Activated CD4-positive, alpha-beta T cell treated with anti-CD3 and anti-CD28 coated beads, Interleukin-2, amount 50 U/mL, for 16 hours (primary cell): Measurements from ENCODE around the gene CACNG6.
"Not testable (repeated sequence)": the region's sequence is repeated elsewhere in the genome, so short reads cannot be mapped to it uniquely, and the experiment has no call there.

Experiments
- DNase-seq: peaks from one replicate; pipeline ENCODE4 v3.0.0-alpha.2; 2020

CACNG6 gene, protein sequence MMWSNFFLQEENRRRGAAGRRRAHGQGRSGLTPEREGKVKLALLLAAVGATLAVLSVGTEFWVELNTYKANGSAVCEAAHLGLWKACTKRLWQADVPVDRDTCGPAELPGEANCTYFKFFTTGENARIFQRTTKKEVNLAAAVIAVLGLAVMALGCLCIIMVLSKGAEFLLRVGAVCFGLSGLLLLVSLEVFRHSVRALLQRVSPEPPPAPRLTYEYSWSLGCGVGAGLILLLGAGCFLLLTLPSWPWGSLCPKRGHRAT

DNA sequence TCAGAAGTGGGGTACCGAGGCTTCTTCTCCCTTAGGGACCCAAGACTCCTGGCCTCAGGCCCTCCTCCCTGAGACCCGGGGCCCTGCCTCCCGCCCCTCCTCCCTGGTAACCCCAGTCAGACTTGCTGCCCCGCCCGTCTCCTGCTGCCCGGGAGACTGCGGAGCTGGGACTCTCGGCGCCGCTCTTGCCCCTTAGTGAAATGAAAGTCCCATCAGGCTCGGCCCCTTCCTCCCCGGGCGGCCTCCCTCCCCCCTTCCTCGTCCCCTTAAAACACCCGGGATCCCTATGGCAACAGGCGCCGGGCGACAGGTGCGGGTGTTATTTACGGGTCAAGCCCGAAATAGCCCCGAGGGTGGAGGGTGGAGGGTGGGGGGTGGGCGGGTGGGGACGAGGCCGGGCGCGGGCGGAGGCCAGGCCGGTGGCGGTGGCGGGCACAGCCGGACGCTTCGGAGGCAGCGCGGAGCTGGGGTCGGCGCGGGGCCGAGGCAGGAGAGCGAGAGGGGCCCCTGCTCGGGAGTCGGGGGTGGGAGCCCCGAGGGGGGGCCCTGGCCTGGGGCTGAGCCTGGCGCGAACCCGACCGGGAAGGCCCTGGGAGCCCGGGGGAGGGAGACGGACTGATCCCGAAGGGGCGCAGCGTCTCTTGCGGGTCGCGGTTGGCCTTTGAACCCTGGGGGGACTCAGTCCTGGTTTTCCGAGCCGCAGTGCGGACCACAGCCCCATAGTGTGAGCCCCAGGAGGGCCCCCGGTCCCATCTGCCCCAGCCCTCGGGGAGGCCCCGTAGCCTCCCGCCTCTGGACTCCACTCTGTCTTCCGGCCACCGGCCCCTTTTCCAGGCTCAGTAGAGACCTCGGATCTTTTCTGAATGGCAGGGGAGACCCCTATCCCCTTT lies at the start of gene CACNG6:
CACNG6 (plus strand) TSS at position 414 of the 890 bp plus-strand sequence. CDS start 1,241 bp downstream, outside the sequence.
- no peak for DNase-seq

DNA sequence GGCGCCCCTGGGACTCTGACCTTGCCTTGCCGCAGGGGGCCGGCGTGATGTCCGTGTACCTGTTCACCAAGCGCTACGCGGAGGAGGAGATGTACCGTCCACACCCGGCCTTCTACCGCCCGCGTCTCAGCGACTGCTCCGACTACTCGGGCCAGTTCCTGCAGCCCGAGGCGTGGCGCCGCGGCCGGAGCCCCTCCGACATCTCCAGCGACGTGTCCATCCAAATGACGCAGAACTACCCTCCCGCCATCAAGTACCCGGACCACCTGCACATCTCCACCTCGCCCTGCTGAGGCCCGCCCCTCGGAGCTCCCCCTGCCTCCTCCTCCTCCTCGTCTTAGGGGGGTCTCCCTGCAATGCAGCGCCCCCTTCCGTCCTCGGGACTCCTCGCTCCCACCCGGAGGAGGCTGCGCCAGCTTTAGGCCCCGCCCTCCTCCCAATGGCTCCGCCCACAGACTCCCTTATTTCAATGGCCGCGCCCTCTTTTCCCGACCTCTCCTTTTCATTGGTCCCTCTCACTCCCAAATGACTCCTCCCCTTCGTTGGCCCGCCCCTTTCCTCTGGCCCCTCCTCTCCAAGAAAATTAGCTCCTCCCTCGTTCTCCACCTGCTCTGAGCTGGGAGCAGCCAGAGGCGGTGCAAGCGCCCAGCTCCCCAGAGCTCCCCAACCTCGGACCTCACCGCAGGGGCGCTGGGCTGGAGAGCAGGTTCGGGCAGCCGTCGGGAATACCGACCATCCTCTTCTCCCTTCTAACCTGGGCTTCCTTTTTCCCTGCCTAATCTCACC lies 49.2 kb upstream of the CACNG6 start:
- DNase-seq: no peak

DNA sequence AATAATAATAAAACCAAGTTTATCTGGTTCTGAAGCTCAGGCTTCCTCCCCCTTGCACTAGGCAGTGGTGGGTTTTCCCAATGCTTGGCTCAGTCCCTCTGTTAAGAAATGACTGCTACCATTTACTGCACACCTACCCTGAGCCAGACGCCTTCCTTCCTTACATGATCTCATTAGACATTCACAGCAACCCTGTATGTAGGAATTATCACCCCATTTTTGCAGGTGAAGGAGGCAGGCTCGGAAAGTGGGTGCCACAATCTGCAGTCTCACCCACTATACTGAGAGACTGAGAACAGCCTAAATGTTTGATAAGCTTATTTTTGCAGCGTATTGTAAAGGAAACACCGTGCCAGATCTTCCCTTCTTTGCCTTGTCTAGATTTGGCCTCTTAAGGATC lies 47.0 kb upstream of the CACNG6 start:
- DNase-seq: no peak

DNA sequence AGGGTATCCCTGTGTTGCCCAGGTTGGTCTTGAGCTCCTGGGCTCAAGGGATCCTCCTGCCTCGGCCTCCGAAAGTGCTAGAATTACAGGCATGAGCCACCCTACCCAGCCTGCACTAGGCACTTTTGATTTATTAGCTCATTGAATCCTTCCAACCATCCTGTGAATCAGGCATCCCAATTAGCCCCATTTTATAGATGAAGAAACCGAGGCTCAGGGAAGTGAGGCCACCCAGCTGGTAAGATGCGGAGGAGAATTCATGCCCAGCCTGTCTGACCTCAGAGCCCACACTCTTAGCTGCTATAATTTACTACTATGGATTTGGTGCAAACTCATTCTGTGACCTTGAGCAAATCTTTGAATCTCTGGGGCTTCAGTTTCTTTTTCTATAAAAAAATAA lies 46.5 kb upstream of the CACNG6 start:
- DNase-seq: no peak

DNA sequence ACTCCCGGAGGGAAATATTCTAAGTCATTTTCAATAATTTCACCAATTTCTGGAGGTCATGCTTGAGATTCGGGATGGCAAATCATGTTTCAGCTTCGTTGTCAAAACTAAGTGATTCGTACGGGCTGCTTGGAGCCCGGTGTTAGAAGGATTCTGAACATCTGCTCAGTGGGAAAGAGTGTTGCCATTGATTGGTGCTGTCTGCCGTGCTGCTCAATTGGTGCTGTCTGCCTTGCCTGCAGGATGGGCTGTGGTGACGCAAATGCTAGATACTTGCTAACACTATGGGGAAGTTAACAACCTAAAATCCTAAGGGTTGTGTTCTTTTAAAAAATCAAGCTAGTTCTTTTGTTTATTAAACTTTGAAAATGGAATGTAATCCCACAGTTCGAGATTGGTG lies 46.0 kb upstream of the CACNG6 start:
- no peak for DNase-seq

DNA sequence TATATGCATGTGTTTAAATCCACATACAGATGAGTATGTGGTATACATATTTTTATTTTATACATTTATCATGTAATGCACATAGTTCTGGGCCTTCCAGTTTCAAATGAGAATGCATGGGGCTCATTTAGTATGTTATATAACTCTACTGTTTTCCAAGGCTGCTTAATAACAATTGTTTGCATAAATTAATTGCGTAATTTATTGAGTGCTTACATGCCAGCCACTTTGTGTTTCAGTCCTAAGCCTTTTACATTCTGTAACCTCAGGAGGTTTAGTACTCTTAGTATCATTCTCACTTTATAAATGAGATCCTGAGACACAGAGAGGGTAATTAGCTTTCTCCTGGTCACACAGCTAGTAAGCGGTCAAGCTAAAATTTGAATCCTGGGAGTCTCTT lies 45.4 kb upstream of the CACNG6 start:
- DNase-seq: no peak

DNA sequence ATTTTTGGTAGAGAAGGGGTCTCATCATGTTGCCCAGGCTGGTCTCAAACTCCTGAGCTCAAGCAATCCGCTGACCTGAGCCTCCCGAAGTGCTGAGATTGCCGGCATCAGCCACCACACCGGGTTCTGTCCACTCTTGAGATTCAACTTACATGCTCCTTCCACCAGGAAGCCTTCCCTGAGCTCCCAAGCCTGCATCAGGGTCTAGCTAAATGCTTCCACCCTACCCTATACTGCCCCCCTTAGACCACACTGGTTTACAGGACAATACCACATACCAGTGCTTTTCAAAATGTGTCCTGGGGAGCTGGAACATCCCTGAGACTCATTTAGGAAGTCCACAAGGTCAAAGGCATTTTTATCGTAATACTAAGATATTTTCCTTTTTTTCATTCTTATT lies 43.8 kb upstream of the CACNG6 start:
- no peak for DNase-seq

DNA sequence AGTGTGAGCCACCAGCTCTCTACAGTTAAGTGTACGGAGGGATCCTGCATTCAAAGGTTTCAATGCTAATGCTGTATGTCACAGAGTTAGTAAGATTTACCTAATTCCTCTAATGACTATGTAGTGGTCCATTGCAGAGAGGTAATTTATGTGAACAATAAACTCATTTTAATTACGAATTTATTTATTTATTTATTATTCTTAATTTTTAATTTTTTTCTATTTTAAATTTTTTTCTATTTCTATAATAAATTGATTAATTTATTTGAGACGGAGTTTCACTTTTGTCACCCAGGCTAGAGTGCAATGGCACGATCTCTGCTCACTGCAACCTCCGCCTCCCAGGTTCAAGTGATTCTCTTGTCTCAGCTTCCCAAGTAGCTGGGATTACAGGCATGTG lies 42.8 kb upstream of the CACNG6 start:
- not testable (repeated sequence) for DNase-seq

DNA sequence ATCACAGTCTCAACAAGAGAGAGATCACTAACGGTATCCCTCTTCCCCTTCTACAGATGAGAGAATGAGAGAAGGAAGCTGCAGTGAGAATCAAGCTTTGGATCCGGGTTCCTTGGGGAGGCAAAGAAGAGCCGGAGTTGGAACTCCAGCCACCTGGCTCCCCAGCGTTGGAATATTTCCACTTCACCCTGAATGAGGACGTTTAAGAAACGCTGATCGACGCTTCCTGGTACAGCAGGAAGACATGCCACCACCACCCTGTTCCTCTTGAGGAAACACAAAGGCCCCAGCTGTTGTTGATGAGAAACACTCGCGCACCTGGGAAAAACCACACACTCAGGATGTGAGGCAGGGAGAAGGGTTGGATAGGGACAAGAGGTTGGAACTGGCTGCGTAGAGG lies 40.0 kb upstream of the CACNG6 start:
- no peak for DNase-seq

DNA sequence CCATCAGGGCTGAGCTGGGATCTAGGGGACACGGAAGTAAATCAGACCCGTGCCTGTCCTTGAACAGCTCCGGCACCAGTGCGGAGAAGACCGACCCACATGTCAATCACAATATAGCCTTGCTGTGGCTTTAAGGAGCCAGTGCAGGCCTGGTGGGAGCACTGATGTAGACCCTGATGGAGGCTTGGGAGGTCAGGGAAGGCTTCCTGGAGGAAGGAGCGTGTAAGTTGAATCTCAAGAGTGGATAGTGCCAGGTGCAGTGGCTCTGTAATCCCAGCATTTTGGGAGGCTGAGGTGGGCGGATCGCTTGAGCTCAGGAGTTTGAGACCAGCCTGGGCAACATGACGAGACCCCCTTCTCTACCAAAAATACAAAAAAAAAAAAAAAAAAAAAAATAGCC lies 39.5 kb upstream of the CACNG6 start:
- DNase-seq: no peak

DNA sequence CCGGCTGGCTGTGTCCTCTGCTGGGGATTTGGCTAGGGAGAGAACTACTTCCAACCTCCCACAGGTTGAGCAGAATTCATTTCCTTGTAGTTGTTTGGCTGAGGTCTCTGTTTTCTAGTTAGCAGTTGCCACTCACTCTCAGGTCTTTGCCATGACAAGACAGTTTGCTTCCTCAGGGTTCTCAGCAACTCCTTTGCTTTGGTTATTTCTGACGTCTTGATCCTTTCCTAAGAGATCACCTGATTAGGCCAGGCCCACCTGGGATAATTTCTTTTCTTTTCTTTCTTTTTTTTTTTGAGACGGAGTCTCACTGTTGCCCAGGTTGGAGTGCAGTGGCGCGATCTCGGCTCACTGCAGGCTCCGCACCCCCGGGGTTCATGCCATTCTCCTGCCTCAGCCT lies 38.1 kb upstream of the CACNG6 start:
- no peak for DNase-seq

DNA sequence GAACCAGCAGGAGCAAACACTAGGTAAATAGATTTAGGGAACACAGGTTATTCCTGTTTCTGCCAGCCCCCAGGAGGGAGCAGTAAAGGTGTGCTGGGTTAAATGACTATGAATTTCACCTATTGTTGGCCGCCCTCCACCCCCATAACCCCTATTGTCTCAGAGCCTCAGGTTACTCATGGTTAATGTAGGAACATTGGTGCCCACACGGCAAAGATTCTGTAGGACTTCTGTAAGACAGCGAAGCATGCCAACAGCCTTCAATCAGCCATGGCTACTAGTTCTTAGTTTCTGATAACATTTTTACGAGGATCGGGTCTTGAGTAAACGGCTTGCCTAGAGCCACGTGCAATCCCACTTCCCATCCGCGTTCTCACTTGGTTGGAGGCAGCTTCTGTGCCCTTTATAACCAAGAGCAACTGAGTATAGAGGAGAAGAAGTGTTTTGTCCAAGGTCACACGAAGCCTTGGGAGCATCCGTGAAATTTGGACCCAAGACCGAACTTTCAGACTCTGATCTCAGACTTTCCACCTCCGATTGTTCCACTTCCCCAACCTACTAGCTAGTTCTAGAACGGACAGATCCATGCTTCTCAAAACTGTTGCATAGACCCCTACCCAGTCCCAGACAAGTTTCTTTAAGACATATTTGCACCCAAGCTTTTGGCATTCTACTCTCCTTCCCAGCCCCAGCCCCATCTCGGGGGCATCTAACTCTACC lies 33.8 kb upstream of the CACNG6 start:
- DNase-seq: no peak

DNA sequence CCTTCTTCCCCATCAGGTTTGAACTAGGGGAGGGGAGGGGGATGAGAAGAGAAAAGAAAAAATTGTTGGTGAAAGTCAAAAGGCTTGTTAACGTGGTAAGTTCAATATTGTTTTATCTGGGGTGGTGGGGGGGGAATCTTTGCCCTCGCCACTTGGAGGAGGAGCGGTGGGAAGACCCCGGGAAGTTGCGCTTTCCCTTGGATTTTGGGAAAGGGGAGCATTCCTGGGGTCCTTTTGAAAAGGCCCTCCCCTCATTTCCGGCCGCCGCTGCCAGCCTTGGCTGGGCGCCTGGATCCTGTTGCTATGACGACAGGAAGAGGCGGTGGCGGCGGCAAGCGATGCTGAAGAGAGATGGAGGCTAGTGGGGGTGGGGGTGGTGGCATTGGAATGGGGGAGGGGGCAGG lies 33.3 kb upstream of the CACNG6 start:
- DNase-seq: no peak

DNA sequence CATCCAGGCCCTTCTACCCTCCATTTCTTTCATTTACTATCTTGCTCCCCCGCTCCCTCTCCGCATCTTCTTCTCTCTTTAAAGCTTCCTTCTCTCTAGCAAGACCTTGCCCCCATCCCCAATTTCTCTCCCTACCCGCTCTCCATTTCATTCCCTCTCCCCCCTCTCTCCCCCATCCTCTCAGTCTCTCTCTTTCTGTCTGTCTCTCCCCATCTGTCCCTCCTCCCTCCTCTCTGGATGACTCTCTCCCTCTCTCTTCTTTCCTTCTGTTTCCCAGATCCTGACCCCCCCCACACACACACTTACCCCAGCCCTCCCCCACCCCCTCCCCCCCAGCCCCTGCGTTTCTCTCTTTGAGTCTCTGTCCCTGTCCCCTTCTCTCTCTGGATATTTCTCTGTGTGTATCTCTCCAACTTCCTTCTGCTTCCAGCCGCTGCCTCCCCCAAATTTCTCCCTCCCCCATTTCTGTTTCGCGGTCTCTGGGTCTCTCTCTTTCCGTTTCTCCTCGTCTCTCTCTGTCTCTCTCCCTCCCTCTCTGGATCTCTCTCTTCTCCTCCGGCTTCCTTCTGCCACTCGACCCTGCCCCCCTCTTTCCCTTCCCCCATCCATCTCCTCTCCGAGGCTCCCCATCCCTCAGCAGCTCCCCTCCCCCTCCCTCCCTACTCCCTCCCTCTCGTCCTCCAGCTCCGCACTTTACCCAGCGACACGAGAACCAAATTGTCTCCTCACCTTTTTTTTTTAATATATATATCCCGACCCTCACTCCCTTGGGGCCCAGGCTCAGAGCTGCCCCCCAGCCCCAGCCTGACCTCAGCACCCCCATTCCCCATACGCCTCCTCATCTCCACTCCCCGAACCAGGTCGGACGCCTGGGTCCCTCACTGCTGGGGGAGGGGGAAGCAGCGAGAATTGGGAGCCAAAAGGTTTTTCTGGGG lies 32.3 kb upstream of the CACNG6 start:
- no peak for DNase-seq

DNA sequence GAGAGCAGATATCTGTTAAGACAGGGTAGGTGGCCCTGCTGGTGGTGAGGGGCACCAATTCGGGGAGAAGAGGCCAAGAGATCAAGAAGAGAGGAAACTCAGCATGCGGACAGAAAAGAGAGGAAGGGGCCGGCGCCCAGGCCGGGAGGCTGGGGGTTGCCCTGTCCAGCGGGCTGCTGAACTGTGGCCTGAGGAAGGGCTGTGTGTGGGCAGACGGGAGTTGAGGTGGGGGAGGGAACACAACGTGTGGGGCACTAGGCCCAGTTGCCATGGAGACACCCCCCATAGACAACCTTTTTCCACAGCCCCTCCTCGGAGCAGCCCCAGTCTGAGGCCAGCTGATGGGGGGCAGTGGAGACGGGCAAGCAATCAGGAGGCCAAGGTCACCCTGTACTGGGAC lies 31.2 kb upstream of the CACNG6 start:
- DNase-seq: no peak

DNA sequence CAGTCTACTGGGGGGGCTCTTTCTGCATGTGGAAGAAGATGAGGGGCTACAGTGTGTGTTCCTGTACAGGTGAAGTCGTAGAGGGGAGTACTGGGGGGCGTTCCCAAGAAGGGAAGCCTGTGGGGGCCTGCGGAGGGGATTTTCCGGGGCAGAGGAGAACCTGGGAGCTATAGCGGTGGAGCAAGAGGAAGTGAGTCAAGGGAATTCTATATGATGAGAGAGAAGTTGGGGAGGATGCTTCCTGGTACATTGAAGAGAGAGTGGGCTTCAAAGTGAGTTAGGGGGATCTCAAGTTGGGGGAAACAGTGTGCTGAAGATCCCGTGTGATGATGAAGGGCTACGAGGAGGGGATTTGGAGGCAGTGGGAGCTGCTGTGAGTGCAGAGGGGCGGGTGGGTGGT lies 30.6 kb upstream of the CACNG6 start:
- no peak for DNase-seq

DNA sequence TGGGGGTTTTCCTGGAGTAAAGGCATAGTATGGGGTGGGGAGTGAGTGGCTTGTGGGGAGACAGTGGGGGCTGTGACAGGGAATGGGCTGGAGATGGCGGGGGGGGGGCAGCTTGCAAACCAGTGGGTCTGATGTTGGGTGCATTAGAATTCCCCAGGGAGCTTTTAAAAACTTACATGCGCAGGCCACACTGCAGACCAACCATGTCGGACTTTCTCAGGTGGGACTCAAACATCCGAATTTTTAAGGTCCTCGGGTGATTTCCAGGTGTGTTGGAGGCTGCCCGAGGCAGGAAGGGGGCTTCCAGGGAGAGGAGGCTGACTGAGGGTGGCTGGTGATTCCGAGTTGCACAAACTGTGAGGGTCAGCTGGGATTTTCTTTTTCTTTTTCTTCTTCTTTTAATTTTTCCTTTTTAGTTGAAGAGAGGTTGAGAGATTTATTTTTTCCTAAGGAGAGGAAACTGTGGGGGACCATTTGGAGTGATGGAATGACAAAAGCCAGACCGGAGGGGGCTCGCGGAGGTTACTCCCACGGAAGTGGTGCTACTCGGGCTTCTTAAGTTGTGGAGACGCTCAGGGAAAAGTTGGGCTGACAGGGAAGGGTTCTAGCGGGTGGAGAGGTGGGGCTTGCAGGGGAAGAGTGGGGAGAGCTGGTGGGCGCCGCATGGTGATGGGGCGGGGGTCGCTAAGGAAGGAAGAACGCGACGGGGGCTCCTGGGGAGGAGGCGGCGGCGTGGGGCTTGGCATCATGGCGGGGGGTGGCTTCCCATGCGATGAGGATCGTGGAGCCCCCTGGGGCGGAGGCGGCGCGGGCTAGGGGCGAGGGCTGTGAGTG lies 29.7 kb upstream of the CACNG6 start:
- DNase-seq: no peak

DNA sequence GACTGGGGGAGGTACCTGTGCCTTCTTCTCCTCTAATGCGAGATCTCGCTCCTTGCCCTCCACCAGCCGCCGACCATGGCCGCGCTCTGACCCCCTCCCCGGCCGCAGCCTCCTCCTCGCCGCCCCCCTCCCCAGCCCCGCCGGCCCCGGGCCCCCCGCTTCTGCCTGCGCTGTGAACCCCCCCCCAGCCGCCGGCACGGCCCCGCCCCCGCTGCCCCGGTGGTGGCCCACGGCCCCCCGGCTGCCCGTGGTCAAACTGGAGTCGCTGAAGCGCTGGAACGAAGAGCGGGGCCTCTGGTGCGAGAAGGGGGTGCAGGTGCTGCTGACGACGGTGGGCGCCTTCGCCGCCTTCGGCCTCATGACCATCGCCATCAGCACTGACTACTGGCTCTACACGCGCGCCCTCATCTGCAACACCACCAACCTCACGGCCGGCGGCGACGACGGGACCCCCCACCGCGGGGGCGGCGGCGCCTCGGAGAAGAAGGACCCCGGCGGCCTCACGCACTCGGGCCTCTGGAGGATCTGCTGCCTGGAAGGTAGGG lies 28.5 kb upstream of the CACNG6 start, which contains the start of gene CACNG8:
CACNG8 (plus strand) TSS at position 51 of the 545 bp plus-strand sequence.
- no peak for DNase-seq

DNA sequence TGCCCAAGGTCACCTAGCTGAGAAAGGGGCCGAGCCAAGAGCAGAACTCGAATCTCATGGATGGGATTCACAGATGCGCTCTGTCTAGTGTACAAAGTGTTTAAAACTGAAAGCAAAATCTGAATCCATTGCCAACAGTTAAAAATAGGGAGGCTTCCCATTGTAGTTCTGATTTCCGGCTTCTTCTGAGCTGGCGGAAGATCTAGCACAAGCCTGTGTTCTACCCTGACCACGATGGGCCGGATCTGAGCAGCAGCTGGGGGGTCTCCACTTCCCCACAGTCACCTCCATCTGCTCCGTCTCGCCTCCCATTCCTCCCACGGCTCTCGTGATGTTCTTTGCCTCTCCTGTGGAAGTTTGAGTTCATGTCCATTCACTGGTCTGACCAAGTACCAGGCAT lies 26.3 kb upstream of the CACNG6 start:
- no peak for DNase-seq

DNA sequence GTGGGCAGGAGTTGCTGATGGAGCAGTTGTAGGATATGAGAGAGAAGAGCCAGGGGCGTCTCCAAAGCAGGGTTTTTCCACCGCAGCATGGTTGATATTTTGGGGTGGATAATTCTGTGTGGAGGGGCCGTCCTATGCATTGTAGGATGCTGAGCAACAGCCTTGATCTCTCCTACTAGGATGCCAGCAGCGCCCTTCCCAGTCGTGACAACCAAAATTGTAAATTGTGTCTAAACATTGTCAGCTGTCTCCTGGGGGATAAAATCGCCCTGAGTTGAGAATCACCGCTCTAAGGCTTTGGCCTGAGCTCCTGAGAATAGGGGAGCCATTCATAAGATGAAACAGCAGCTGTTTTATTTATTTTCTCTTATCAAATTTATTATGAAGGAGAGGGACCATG lies 24.5 kb upstream of the CACNG6 start:
- no peak for DNase-seq
